K562 (cell line): ENCODE results near the gene WLS. TPM values are rescaled to one million over a fixed set of nuclear protein-coding genes. Genes with fewer than 3 reads are reported as not detected.

Experiments used
- KLF6 ChIP-seq: fragments of 250-450 bp; sonication (Bioruptor Pico); IDR thresholded peaks from 2 replicates; pipeline ENCODE4 v1.4.0; 2020; ENCODE audit warnings: mild to moderate bottlenecking, moderate library complexity, borderline replicate concordance
- RBM15 ChIP-seq: fragments of 200-400 bp; formaldehyde crosslinking; IDR thresholded peaks from 2 replicates; pipeline ENCODE4 v1.6.1; 2018; ENCODE audit warnings: mild to moderate bottlenecking, low read length, moderate library complexity; ENCODE audit not compliant: insufficient read depth
- SIX5 ChIP-seq, 2 experiments: IDR thresholded peaks; 2 replicates each; pipeline ENCODE4 v1.6.1; 2011; ENCODE audit warnings: low read length in 2 of 2, borderline replicate concordance in 1 of 2, low read depth in 1 of 2, mild to moderate bottlenecking in 1 of 2, moderate library complexity in 1 of 2; ENCODE audit not compliant: insufficient read depth in 1 of 2
- ZNF143 ChIP-seq: sonication (generic); formaldehyde crosslinking; IDR thresholded peaks from 2 replicates; pipeline ENCODE4 v1.9.0; 2022; ENCODE audit warnings: mild to moderate bottlenecking, missing genetic modification reagents
- polyA plus RNA-seq, 8 experiments: library from polyadenylated mRNA; depleted of rRNA in 4 of 8; stranded (reverse) in 5 of 8; unstranded in 3 of 8; fragments of >200 nt; fragmentation: Nextera tagmentation in 2 of 8; fragmentation: Illumina TruSeq in 1 of 8; extraction: Ambion mirVana in 2 of 8; extraction: Trizol in 1 of 8; gene quantifications; 2 replicates each; pipeline versions ENCODE4 v1.2.1 to v1.2.3, GENCODE V29; 2011 to 2014; ENCODE audit warnings: inconsistent platforms in 1 of 8, missing spikeins in 1 of 8
- total RNA-seq, 7 experiments: library from RNA; depleted of rRNA in 6 of 7; stranded (reverse); fragments of >200 nt in 6 of 7; fragmentation: Illumina TruSeq in 2 of 7; extraction: Trizol in 2 of 7; gene quantifications; 2 replicates each; pipeline versions ENCODE4 v1.2.1 to v1.2.3, GENCODE V29; 2011 to 2021; ENCODE audit warnings: low replicate concordance in 1 of 7
- TF ChIP-seq, protein P1 (sequence below), 2 experiments: fragments of 450-650 bp; IDR thresholded peaks; 2 replicates each; pipeline ENCODE4 v1.6.1; 2016; ENCODE audit warnings: mild to moderate bottlenecking in 2 of 2, borderline replicate concordance in 1 of 2, low read depth in 1 of 2, moderate library complexity in 1 of 2
- TF ChIP-seq, protein P2 (sequence below): fragments of 250-450 bp; sonication (Bioruptor Pico); IDR thresholded peaks from 2 replicates; pipeline ENCODE4 v1.8.0; 2021; ENCODE audit warnings: mild to moderate bottlenecking, moderate library complexity
- TF ChIP-seq, protein P3 (sequence below): fragments of 250-450 bp; sonication (Bioruptor Pico); IDR thresholded peaks from 2 replicates; pipeline ENCODE4 v1.4.0; 2020; ENCODE audit warnings: borderline replicate concordance
- TF ChIP-seq, protein P4 (sequence below): fragments of 250-450 bp; sonication (Bioruptor Pico); IDR thresholded peaks from 2 replicates; pipeline ENCODE4 v1.8.0; 2022; ENCODE audit warnings: inconsistent platforms, mild to moderate bottlenecking, moderate library complexity, borderline replicate concordance

WLS gene
- total and polyA plus RNA-seq, 9 of the 15 experiments (the other 6 are each of a cell fraction or from before 2014, with no cell fraction given), result 0.47 TPM; not detected in 8

DNA sequence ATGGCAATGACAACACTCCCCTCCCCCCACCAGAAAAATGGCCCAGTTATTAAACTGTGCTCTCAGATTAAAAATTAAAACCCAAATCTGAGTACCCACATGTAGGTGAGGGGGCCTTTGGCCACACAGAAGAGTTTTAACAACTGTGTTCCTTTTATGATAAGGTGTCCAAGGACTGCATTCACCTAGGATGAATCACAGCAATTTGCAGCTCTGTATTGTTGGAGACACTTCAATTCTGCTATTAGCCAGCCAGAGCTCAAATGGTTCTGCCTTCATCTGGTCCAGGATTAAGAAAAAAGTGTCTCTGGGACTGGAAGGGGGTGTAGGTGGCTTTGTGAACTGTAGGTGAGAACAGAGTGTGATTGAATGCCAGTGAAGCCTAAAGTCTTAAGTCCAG, 138.6 kb downstream of the WLS start (continued):
- TF ChIP-seq, protein P1, sequence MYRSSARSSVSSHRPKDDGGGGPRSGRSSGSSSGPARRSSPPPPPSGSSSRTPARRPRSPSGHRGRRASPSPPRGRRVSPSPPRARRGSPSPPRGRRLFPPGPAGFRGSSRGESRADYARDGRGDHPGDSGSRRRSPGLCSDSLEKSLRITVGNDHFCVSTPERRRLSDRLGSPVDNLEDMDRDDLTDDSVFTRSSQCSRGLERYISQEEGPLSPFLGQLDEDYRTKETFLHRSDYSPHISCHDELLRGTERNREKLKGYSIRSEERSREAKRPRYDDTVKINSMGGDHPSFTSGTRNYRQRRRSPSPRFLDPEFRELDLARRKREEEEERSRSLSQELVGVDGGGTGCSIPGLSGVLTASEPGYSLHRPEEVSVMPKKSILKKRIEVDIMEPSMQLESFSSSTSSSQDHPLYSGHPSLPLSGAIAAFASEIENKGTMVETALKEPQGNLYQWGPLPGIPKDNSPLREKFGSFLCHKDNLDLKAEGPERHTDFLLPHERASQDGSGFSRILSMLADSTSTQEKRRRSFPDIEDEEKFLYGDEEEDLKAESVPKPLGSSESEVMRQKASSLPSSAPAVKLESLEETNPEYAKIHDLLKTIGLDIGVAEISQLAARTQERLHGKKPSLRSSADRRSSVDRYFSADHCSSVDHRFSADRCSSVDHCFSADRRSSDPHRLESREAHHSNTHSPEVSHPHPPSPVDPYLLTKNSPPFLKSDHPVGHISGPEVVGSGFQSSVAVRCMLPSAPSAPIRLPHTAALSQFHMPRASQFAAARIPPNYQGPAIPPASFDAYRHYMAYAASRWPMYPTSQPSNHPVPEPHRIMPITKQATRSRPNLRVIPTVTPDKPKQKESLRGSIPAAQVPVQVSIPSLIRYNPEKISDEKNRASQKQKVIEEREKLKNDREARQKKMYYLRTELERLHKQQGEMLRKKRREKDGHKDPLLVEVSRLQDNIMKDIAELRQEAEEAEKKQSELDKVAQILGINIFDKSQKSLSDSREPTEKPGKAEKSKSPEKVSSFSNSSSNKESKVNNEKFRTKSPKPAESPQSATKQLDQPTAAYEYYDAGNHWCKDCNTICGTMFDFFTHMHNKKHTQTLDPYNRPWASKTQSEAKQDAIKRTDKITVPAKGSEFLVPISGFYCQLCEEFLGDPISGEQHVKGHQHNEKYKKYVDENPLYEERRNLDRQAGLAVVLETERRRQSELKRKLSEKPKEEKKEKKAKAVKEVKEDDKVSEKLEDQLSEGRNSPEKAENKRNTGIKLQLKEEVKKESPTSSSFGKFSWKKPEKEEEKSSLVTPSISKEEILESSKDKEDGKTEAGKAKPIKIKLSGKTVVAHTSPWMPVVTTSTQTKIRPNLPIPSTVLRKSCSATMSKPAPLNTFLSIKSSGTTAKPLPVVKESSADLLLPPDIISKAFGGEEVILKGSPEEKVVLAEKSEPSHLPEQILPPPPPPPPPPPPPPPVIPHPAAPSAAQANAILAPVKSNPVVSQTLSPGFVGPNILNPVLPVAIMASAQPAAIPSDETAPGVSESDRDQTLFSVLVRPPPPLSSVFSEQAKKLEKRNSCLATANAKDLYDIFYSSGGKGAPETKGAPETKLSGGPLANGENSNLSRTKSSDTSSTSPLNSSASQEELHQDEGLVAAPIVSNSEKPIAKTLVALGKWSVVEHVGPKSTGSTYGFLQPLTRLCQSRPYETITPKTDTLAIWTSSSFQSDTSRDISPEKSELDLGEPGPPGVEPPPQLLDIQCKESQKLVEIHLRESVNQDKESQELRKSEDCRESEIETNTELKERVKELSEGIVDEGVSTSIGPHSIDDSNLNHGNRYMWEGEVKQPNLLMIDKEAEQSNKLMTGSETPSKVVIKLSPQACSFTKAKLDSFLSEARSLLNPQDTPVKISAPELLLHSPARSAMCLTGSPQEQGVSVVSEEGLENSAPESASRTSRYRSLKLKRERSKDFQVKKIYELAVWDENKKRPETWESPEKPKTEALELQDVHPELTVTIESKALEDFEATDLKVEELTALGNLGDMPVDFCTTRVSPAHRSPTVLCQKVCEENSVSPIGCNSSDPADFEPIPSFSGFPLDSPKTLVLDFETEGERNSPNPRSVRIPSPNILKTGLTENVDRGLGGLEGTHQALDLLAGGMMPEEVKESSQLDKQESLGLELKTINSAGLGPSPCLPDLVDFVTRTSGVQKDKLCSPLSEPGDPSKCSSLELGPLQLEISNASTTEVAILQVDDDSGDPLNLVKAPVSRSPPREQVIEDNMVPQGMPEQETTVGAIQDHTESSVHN (IDR thresholded peaks at IDR 0.05; ENCODE audit: borderline replicate concordance in 1 of 2, low read depth in 1 of 2), result no peak
- no peak for TF ChIP-seq RBM15
- TF ChIP-seq, protein P2, sequence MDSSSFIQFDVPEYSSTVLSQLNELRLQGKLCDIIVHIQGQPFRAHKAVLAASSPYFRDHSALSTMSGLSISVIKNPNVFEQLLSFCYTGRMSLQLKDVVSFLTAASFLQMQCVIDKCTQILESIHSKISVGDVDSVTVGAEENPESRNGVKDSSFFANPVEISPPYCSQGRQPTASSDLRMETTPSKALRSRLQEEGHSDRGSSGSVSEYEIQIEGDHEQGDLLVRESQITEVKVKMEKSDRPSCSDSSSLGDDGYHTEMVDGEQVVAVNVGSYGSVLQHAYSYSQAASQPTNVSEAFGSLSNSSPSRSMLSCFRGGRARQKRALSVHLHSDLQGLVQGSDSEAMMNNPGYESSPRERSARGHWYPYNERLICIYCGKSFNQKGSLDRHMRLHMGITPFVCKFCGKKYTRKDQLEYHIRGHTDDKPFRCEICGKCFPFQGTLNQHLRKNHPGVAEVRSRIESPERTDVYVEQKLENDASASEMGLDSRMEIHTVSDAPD (CRISPR knock-in tag), result no peak
- TF ChIP-seq KLF6, result no peak
- TF ChIP-seq SIX5 (IDR thresholded peaks at IDR 0.05; ENCODE audit: borderline replicate concordance in 1 of 2, insufficient read depth in 1 of 2, low read depth in 1 of 2, low read length in 2 of 2), result no peak
- TF ChIP-seq, protein P3, sequence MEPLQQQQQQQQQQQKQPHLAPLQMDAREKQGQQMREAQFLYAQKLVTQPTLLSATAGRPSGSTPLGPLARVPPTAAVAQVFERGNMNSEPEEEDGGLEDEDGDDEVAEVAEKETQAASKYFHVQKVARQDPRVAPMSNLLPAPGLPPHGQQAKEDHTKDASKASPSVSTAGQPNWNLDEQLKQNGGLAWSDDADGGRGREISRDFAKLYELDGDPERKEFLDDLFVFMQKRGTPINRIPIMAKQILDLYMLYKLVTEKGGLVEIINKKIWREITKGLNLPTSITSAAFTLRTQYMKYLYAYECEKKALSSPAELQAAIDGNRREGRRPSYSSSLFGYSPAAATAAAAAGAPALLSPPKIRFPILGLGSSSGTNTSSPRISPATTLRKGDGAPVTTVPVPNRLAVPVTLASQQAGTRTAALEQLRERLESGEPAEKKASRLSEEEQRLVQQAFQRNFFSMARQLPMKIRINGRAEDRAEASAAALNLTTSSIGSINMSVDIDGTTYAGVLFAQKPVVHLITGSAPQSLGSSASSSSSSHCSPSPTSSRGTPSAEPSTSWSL (CRISPR knock-in tag), result no peak
- TF ChIP-seq, protein P4, sequence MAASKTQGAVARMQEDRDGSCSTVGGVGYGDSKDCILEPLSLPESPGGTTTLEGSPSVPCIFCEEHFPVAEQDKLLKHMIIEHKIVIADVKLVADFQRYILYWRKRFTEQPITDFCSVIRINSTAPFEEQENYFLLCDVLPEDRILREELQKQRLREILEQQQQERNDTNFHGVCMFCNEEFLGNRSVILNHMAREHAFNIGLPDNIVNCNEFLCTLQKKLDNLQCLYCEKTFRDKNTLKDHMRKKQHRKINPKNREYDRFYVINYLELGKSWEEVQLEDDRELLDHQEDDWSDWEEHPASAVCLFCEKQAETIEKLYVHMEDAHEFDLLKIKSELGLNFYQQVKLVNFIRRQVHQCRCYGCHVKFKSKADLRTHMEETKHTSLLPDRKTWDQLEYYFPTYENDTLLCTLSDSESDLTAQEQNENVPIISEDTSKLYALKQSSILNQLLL (CRISPR knock-in tag), result no peak
- TF ChIP-seq ZNF143 (CRISPR knock-in tag), result no peak
- TF ChIP-seq, all 486 proteins: peak for 0
